22Rv1 (cell line): Measurements from ENCODE around the gene NENF.

Experiments
- H3K27ac ChIP-seq: fragments of 450-650 bp; 2 replicates; pipeline ENCODE4 v1.5.1; 2017
- ZFX ChIP-seq: fragments of 450-650 bp; IDR thresholded peaks from 2 replicates; pipeline ENCODE4 v1.6.1; 2017; ENCODE audit warnings: antibody characterized with exemption, borderline replicate concordance
- TF ChIP-seq, protein P1 (sequence below): fragments of 450-650 bp; IDR thresholded peaks from 2 replicates; pipeline ENCODE4 v1.5.1; 2017; ENCODE audit warnings: mild to moderate bottlenecking

Gene NENF

DNA sequence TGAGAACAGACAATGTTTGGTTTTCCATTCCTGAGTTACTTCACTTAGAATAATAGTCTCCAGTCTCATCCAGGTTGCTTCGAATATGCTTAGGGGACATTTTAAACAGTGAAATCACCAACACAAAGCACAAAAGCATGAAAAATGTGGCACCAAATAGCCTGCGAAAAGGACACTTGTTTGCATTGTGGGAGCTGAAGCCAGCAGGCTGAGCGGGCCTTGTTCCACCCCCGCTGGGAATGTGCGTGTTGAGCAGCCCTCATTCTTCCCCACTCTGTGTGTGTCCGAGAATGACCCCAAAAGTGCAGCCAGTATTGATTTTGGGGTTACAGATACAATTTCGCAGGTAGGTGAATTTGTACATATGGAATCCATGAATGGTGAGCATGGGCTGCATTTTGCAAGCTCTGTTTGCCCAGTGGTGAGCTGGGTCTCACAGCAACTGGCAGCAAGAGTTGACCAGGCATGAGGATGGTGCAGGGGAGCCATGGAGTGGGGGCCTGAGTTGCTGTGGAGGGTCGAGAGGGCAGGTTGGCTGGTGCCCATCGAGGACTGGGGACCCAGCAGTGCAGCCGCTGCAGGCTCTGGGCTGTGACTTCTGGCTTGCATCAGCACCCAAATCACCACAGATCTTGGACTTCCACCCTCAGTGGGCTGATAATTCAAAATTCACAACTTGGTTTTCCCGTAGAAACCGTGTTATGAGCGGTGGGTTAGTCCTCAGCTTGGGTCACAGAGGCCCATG lies 29.4 kb downstream of the NENF start:
- H3K27ac ChIP-seq: no peak overlapping the region
- TF ChIP-seq, protein P1, sequence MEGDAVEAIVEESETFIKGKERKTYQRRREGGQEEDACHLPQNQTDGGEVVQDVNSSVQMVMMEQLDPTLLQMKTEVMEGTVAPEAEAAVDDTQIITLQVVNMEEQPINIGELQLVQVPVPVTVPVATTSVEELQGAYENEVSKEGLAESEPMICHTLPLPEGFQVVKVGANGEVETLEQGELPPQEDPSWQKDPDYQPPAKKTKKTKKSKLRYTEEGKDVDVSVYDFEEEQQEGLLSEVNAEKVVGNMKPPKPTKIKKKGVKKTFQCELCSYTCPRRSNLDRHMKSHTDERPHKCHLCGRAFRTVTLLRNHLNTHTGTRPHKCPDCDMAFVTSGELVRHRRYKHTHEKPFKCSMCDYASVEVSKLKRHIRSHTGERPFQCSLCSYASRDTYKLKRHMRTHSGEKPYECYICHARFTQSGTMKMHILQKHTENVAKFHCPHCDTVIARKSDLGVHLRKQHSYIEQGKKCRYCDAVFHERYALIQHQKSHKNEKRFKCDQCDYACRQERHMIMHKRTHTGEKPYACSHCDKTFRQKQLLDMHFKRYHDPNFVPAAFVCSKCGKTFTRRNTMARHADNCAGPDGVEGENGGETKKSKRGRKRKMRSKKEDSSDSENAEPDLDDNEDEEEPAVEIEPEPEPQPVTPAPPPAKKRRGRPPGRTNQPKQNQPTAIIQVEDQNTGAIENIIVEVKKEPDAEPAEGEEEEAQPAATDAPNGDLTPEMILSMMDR: no peak
- no peak for TF ChIP-seq ZFX

DNA sequence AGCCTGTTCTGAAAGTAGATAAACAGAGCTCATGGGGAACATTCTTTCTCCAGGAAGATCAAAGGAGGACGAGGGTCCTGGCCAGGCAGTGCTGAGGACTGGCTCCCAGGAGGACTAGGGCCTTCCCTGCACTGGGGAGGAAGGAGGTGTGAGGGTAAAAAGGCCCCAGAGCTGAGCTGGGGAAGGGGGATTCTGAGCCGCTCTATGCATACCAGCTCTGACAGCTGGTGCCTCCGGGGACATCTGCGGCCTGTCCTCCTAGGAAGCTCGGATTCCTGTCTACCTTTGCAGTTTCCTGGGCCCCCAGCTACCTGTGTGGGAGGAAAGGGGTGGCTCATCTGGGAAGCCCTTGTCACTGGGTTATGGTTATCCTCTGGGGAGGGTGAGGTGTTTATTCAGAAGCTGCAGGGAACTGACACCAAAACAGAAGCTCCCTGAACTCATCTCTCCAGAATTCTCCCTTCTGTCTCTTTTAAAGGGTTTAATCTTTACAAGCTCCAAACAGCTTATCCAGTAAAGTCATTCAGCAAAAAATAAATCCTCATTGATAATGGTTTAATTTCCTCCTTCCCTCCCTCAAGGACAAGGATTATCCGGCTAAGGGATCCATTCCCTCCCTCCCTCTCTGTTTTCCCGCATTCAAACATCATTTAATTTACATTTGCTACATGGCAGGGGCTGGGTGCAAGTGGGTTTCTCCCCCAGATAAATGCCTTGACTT lies 31.0 kb downstream of the NENF start:
- H3K27ac ChIP-seq: no peak overlapping the region
- no peak for TF ChIP-seq ZFX
- TF ChIP-seq, protein P1: no peak

DNA sequence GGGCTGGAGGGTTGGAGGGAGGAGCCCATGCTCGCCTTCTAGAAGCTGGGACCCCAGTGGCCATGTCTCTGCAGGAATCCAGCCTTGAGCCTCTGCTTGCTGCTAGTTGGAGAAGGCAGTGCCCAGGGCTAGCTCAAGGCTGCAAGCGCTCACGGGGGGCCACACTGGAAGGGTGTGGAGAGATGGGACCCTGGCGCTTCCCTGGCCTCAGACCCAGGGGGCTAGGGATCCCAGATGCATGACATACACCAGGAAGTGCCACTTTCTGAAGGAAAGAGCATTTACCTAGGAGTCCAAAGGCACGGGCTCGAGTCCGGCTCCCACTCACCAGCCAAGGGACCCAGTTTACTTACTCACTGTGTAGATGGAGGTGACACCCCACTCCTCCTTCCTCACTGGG lies 32.6 kb downstream of the NENF start:
- no peak overlapping the region for H3K27ac ChIP-seq

DNA sequence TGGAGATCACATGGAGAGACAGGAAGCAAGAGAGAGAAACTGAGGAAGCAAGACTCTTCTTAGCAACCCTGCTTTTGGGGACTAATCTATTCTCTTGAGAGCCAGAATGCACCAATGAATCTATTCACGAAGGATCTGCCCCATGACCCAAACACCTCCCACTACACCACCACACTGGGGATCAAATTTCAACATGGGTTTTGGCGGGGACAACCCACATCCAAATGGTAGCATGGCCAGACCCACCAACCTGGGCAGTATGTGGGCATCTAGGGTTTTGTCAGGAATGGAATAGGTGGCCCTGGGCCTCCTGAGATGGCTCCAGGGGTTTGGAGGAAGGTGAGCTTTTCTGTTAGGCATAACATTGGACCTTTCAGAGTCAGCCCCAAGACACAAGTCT lies 33.7 kb downstream of the NENF start:
- H3K27ac ChIP-seq: no peak overlapping the region
- TF ChIP-seq, protein P1: no peak
- TF ChIP-seq ZFX: no peak

More for the DNA sequence above, 32.6 kb downstream of the NENF start:
- TF ChIP-seq, protein P1: no peak
- TF ChIP-seq ZFX: no peak

DNA sequence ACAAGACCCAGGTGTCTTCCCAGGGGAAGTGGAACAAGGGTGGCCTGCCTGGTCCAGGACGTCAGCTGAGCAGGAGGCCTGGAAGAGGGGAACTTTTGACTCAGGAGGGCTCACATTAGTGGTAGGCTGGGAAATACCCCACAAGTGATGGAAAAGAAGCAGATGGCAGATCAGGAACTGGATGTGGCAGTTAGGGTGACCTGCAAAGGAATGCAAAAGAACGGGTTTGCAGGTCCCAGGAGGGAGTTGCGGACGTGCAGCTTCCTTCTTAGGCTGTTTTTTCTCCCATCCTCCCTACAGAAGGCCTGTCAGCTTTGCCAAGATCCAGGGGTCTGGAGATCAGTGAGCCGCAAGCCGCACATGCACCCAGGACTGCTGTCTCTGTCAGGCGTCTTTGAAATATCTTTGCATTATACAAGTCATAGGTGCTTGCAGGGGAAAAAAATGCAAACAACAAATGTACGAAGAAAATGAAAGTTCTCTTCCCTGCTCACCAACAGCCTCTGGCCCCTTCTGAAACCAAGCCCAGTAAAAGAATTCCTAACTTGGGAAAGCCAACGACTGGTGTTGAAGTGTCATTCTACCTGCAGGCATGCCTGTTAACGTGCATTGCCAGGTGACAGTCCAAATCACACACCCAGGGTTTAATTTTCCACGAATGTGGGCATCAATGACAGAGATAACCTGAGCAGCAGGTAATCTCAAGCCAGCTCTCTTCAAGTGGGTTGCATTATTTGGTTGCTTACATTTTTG lies 34.4 kb downstream of the NENF start:
- TF ChIP-seq, protein P1: no peak
- TF ChIP-seq ZFX: no peak
- H3K27ac ChIP-seq: no peak overlapping the region

DNA sequence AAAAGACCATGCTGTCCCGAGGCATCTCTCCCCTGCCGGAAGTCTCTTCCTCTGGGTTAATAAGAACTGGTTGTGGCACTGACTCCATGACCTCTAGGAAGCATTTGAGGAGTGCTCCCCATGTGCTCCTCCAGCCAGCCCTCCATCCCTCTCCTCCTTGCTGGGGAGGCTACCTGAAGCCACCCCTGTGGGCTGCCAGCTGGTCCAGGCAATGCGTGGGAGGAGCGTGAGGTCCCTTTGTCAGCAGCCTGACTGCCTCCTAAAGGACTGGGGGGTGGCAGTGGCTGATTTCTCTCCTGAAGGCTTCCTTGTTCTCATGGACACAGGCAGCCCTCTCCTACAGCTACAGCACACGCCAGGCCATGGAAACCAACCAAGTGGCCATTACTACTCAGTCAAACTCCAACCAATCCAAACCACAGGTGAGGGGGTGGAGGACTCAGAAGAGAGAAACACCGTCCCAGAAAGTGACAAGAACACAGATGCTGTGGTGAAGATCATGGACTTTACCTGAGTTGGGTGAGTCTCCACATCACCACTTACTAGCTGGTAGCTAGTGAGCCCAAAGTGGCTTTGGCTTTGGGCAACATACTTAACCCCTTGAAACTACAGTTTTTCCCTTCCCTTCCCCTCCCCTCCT lies 35.2 kb downstream of the NENF start:
- no peak overlapping the region for H3K27ac ChIP-seq
- TF ChIP-seq ZFX: no peak
- TF ChIP-seq, protein P1: no peak
